ENCODE data around the gene GSN. TPM values are rescaled to one million over a fixed set of nuclear protein-coding genes. Genes with fewer than 3 reads are reported as not detected.

Gene GSN
- polyA plus RNA-seq, 1 experiment, result 421 TPM

DNA sequence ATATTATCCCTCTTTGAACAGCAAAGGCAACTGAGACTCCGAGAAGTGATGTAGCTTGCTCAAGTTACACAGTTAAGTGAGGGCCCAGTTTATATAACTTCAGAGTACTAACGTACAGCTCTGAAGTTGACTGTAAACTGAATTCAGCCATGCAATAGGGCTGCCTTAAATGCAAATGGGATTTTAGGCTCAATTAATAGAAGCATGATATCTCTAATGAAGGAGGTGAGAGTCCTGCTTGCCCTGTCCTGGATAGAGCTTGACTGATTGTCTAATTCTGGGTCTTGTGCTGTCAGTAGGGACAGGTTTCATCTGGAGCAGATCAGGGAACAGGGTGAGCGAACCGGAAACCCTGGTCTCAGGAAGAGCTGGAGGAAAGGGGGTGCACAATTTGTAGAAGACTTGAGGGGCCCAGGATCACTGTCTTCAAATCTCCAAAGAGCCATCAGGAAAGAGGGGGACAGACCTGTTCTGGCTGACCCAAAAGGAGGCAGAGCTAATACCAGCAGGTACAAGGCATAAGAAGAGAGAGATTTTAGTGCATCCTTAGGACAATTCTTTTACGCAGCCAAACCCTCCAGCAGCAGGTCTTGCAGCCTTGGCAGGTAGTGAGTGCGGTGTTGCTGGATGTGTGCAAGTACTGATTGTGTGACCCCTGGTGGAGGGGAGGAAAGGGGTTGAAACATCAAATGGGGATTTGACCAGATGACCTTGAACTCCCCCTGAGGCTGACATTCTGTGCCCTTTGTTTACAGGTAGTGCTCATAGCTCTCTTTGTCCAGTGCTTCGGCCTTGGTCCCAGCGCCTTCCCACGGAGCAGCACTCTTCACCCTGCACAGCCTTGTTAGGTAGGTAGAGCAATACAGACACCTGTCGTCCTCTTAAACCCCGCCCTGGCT is 13.0 kb downstream of the GSN start:
- Histone ChIP-seq H3K27ac (ENCODE audit: low read depth, low read length) (peak overlapping the region; percentile 87), H3K9me3 (ENCODE audit: control insufficient read depth, insufficient read depth, low read length) (no peaks in the 10 kb centered on the region; the same call in 1 of the 2 replicates), H3K27me3 (ENCODE audit: control insufficient read depth, insufficient read depth, low read length) (no peaks in the 10 kb centered on the region), H3K4me3 (ENCODE audit: low read depth, low read length) (no peak overlapping the region)
- ChIA-PET POLR2A (no interaction called here), CTCF (interaction anchor here (1.1 to 1.2 kb wide), 2 partner anchors 10 to 39 kb away, joined by 4 read pairs; no protein-coding TSS in a partner anchor)
- no peak for DNase-seq (ENCODE audit: low read depth, low spot score)
- TF ChIP-seq, protein P1, sequence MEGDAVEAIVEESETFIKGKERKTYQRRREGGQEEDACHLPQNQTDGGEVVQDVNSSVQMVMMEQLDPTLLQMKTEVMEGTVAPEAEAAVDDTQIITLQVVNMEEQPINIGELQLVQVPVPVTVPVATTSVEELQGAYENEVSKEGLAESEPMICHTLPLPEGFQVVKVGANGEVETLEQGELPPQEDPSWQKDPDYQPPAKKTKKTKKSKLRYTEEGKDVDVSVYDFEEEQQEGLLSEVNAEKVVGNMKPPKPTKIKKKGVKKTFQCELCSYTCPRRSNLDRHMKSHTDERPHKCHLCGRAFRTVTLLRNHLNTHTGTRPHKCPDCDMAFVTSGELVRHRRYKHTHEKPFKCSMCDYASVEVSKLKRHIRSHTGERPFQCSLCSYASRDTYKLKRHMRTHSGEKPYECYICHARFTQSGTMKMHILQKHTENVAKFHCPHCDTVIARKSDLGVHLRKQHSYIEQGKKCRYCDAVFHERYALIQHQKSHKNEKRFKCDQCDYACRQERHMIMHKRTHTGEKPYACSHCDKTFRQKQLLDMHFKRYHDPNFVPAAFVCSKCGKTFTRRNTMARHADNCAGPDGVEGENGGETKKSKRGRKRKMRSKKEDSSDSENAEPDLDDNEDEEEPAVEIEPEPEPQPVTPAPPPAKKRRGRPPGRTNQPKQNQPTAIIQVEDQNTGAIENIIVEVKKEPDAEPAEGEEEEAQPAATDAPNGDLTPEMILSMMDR (IDR thresholded peaks at IDR 0.05; ENCODE audit: low read depth, low read length), result no peak

DNA sequence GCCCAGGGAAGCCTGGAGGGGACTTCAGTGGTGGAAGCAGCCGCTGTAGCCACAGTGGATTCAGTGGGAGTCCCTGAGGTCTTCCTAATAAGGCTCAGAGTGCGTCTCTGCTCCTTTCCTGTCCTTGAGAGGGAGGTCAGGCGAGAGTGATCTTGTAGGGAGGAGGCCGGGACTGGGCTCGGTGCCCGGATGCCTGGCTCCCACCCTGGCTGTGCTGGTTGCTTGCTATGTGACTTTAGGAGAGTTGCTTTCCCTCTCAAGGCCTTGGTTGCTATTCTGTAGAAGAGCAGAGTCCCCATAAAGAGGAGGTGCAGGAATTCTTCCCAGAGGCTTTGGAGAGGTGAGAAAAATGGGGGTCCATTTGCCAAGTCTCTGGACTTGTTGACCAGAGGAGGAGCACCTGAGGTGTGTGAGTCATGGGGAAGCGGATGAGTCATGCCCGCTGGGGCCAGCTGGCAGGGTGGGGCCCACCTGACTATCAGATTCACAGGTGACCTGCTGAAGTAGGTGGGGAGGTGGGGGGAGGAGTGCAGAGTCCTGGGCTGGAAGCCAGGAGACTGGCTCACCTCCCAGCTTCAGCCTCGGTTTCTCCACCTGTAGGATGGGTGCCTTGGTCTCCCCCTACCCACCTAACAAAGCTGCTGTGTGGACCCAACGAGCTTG is 13.8 kb downstream of the GSN start:
- ChIA-PET CTCF (no interaction called here), POLR2A (no interaction called here)
- H3K9me3 ChIP-seq (ENCODE audit: control insufficient read depth, insufficient read depth, low read length), result no peaks in the 10 kb centered on the region; the same call in 1 of the 2 replicates
- no peaks in the 10 kb centered on the region for H3K27me3 ChIP-seq (ENCODE audit: control insufficient read depth, insufficient read depth, low read length)
- no peak overlapping the region for H3K4me3 ChIP-seq (ENCODE audit: low read depth, low read length)
- TF ChIP-seq, protein P1 (IDR thresholded peaks at IDR 0.05; ENCODE audit: low read depth, low read length), result peak; percentile 3; the same call in 1 of the 2 replicates
- peak overlapping the region; percentile 87 for H3K27ac ChIP-seq (ENCODE audit: low read depth, low read length)
- DNase-seq (ENCODE audit: low read depth, low spot score), result no peak

DNA sequence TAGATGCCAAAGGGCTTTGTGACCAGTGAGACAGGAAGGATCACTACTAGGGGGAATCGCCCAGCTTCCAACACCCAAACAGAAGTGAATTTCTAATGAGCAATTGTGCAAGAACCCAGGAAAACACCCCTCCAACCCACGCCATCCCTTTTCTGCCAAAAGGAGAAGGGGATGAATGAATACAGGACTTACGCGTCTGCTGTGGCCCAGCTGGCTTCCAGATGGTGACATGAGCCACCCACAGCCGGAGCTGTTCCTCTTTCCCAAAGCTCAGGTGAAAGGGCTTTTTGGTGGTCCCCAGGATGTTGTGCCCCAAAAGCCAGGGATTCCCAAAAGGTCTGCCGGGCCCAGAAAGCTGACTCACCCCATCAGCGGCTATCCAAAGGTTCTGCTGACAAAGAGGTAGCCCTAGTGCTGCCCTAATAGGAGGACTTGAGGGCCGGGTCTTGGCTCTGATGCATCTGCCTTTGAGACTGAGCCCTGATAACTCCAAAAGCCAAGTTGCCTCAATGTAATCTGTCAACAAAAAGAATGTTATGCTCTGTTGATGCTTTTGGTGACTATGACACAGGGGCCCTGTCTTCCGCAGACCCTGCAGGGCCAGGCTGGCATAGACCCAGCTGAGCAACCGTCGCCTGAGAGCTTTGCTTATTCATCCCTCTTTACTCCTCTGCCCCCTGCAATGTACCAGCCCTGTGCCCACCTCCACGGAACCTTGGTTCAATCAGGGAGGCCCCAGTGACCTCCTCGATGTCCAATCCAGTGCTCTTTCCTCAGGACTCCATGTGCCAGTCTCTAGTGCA is 14.5 kb downstream of the GSN start:
- ChIA-PET CTCF (no interaction called here), POLR2A (no interaction called here)
- no peak overlapping the region for H3K4me3 ChIP-seq (ENCODE audit: low read depth, low read length)
- no peaks in the 10 kb centered on the region; the same call in 1 of the 2 replicates for H3K9me3 ChIP-seq (ENCODE audit: control insufficient read depth, insufficient read depth, low read length)
- H3K27ac ChIP-seq (ENCODE audit: low read depth, low read length), result peak overlapping the region; percentile 87
- no peak for DNase-seq (ENCODE audit: low read depth, low spot score)
- H3K27me3 ChIP-seq (ENCODE audit: control insufficient read depth, insufficient read depth, low read length), result no peaks in the 10 kb centered on the region
- TF ChIP-seq, protein P1 (IDR thresholded peaks at IDR 0.05; ENCODE audit: low read depth, low read length), result no peak

DNA sequence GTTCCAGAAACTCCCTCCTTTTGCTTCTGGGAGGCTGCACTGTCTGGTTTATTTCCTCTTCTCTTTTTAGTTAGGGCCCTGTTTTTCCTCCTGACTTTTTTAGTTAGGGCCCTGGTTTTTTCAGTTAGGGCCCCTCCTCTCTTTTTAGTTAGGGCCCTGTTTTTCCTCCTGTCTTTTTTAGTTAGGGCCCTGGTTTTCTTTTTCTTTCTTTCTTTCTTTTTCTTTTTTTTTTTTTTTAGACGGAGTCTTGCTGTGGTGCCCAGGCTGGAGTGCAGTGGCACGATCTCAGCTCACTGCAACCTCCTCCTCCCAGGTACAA is 15.1 kb downstream of the GSN start:
- TF ChIP-seq, protein P1 (IDR thresholded peaks at IDR 0.05; ENCODE audit: low read depth, low read length), result no peak
- H3K9me3 ChIP-seq (ENCODE audit: control insufficient read depth, insufficient read depth, low read length), result no peaks in the 10 kb centered on the region; the same call in 1 of the 2 replicates
- DNase-seq (ENCODE audit: low read depth, low spot score), result no peak
- POLR2A ChIA-PET, result no interaction called here
- H3K4me3 ChIP-seq (ENCODE audit: low read depth, low read length), result no peak overlapping the region
- no peaks in the 10 kb centered on the region for H3K27me3 ChIP-seq (ENCODE audit: control insufficient read depth, insufficient read depth, low read length)
- peak overlapping the region; percentile 87 for H3K27ac ChIP-seq (ENCODE audit: low read depth, low read length)
- CTCF ChIA-PET, result no interaction called here

Data from AG04450 (cell line).